GM06990 (cell line): ENCODE data around the gene ATG10.

Source experiments
- DNase-seq: peaks from one replicate; pipeline ENCODE4 v3.0.0-alpha.2; 2011; ENCODE audit not compliant: insufficient read length; ENCODE audit errors: extremely low read depth
- H3K27me3 ChIP-seq: replicated peaks from 2 replicates; pipeline ENCODE4 v1.6.0; 2011; ENCODE audit warnings: low read length; ENCODE audit not compliant: control insufficient read depth, insufficient read depth
- H3K36me3 ChIP-seq: 2 replicates; pipeline ENCODE4 v1.5.1; 2011; ENCODE audit warnings: low read length; ENCODE audit not compliant: control insufficient read depth, insufficient read depth
- H3K4me3 ChIP-seq: replicated peaks from 2 replicates; pipeline ENCODE4 v1.5.1; 2011; ENCODE audit warnings: low read depth, mild to moderate bottlenecking, control low read depth, low read length
- TF ChIP-seq, protein P1 (sequence below): IDR thresholded peaks from 2 replicates; pipeline ENCODE4 v1.5.1; 2011; ENCODE audit warnings: low read length, control low read depth, mild to moderate bottlenecking, inconsistent platforms; ENCODE audit not compliant: insufficient read depth, poor library complexity, severe bottlenecking

ATG10 gene

GRCh38 chr5:82197550-82197949 is 225.7 kb downstream of the ATG10 start:
- Histone ChIP-seq H3K4me3 (no peak overlapping the region), H3K27me3 (no peaks in the 10 kb centered on the region), H3K36me3 (no peaks in the 10 kb centered on the region)
- TF ChIP-seq, protein P1, sequence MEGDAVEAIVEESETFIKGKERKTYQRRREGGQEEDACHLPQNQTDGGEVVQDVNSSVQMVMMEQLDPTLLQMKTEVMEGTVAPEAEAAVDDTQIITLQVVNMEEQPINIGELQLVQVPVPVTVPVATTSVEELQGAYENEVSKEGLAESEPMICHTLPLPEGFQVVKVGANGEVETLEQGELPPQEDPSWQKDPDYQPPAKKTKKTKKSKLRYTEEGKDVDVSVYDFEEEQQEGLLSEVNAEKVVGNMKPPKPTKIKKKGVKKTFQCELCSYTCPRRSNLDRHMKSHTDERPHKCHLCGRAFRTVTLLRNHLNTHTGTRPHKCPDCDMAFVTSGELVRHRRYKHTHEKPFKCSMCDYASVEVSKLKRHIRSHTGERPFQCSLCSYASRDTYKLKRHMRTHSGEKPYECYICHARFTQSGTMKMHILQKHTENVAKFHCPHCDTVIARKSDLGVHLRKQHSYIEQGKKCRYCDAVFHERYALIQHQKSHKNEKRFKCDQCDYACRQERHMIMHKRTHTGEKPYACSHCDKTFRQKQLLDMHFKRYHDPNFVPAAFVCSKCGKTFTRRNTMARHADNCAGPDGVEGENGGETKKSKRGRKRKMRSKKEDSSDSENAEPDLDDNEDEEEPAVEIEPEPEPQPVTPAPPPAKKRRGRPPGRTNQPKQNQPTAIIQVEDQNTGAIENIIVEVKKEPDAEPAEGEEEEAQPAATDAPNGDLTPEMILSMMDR: no peak
- no peak for DNase-seq

- DNase-seq: no peak
These were observed 232.7 kb downstream of the ATG10 start for GRCh38 chr5:82204567-82204966.

GRCh38 chr5:82205005-82205404 is 233.2 kb downstream of the ATG10 start:
- TF ChIP-seq, protein P1: no peak
- no peaks in the 10 kb centered on the region for H3K27me3 ChIP-seq
- H3K36me3 ChIP-seq: no peaks in the 10 kb centered on the region
- no peak overlapping the region for H3K4me3 ChIP-seq
- no peak for DNase-seq

More at GRCh38 chr5:82204567-82204966, 232.7 kb downstream of the ATG10 start:
- Histone ChIP-seq H3K36me3 (no peaks in the 10 kb centered on the region), H3K4me3 (no peak overlapping the region), H3K27me3 (no peaks in the 10 kb centered on the region)
- TF ChIP-seq, protein P1: no peak

DNA sequence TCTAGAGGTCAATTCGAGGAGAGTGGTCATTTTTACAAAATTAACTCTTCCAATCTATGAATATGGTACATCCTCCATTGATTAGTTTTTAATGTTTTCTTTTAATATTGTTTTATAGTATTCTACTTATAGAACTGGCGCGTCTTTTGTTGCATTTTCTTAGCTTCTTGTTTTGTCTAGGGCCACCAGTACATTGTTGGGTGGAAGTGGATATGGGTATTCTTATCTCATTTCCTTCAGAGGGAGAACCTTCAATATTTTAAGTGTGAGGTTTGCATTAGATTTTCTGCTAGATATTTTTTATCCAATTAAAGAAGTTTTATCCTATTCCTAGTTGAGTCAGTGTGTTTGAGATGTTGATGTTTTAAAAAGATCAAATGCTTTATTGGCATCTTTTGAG is 236.5 kb downstream of the ATG10 start:
- H3K27me3 ChIP-seq: no peaks in the 10 kb centered on the region
- TF ChIP-seq, protein P1: no peak
- no peaks in the 10 kb centered on the region for H3K36me3 ChIP-seq
- no peak overlapping the region for H3K4me3 ChIP-seq
- DNase-seq: no peak

- Histone ChIP-seq H3K4me3 (no peak overlapping the region), H3K27me3 (no peaks in the 10 kb centered on the region), H3K36me3 (no peaks in the 10 kb centered on the region)
- no peak for DNase-seq
- TF ChIP-seq, protein P1: no peak
These were observed 240.2 kb downstream of the ATG10 start for GRCh38 chr5:82211855-82212572.
